HG03442 (cell line): ENCODE measurements around the gene COQ8A.
"Not testable (repeated sequence)": the region's sequence is repeated elsewhere in the genome, so short reads cannot be mapped to it uniquely, and the experiment has no call there.

Experiments used
- ATAC-seq: cut with Tn5 transposase; IDR thresholded peaks from one replicate; pipeline ENCODE4 v1.9.1; 2021; ENCODE audit warnings: mild to moderate bottlenecking, moderate library complexity; ENCODE audit not compliant: unreplicated experiment

The COQ8A gene

DNA sequence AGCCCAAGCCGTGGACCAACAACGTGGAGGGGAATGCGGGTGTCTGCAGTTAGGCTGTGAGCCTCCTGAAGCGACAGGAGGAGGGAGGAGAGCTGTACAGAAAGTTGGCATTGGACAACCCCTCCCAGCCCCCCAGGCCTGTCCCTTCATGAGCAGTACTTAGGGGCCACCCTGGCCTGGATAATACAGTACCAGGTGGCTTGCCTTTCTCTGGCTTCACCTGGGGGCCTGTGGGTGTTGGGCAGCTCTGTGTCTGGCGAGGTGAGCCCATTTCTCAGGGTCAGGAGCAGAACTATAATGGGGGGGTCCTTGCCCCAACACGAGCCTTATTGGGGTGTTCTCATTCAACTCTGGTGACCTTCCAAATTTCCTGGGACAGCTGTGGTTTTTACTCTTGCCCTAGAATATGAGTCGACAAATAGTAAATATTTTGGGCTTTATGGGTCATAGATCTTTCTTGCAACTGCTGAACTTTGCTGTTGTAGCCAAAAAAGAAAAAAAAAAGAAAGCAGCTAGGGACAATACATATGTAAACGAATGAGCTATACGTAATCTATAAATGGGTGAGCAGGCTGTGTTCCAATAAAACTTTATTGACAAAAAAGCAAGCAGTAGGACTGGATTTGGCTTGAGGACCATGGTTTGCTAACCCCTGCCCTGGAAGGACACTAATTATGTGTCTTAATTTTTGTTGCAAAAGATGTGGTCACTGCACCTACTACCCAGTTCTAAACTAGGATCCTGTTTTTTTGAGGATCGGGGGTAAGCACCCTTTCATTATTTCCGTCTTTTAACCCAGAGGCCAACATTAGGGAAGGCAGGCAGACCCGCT lies 11.4 kb downstream of the COQ8A start:
- no peak for ATAC-seq

DNA sequence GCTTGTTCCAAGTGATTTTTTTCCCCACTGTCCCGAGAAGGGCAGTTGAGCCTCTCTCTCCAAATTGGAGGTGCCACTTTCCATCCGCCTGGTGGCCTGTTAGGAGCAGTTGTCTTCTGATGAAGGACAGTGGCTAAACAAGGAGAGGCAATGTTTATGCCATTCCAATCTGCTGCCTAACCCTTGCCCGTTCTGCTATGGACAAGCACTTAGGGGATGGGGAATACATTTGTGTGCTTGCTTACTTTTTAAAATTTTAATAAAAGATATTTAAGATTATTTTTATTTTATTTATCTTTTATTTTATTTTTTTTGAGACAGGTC lies 12.0 kb downstream of the COQ8A start:
- ATAC-seq: no peak

DNA sequence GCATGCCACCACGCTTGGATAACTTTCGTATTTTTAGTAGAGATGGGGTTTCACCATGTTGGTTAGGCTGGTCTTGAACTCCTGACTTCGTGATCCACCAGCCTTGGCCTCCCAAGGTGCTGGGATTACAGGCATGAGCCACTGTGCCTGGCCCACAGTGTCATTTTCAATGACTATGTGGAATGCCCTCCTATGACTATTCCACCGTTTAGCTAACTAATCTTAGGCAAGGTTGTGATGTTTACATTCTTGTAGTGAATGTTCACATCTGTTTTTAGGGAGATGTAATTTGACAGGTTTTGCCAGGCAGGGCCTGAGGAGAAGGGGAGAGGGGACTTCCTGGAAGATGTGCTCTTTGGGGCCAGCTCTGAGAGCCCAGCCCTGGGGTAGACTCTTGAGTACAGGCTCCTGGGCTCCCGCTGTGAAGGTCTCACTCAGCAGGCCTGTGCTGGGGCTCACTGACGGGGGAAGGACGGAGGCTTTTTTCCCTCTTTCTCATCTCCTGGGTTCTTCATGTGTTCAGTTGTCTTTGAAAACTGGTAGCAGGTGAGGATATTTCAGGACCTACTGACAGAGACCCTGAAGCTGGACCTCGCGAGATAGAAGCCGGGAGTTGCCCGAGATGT lies 13.2 kb downstream of the COQ8A start:
- ATAC-seq: no peak

DNA sequence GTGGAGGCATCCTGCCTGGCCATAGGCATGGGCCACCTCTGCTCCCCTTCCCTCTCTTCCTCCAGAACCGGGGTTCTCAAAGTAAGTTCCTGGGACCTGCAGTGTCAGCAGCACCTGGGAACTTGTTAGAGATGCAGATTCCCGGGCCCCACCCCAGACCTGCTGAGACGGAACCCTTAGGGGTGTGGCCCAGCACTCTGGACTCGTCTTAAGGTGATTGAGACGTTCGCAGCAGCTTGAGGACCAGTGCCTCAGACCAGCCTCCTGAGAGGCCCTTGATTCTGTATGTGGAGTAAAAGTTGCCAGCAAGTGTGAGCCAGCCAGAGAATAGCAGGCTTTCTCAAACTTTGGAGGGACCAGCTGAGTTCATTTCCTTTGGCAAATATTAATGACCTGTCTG lies 14.2 kb downstream of the COQ8A start:
- ATAC-seq: no peak

DNA sequence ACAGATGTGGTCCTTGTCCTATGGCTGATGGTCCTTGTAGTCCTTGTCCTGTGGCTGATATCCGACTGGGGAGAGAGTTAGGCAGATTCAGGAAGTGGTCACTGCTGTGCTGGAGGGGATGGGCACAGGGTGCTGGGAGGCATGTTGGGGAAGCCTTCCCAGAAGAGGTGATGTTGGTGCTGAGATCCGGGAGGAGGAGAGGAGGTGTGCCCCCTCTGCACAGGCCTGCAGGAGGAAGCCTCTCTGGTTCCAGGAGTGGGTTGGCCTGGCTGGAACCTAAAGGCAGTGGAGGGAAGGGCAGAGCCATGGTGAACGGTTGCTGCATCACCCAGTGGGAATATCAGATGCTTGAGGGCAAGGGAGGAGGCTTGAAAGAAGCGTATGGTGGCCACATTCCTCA lies 14.7 kb downstream of the COQ8A start:
- no peak for ATAC-seq

DNA sequence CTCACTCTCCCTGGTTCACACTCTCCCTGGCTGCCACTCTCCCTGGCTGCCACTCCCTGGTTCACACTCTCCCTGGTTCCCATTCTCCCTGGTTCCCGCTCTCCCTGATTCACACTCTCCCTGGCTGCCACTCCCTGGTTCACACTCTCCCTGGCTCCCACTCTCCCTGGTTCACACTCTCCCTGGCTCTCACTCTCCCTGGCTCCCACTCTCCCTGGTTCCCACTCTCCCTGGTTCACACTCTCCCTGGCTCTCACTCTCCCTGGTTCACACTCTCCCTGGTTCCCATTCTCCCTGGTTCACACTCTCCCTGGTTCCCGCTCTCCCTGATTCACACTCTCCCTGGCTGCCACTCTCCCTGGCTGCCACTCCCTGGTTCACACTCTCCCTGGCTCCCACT lies 15.8 kb downstream of the COQ8A start:
- not testable (repeated sequence) for ATAC-seq

DNA sequence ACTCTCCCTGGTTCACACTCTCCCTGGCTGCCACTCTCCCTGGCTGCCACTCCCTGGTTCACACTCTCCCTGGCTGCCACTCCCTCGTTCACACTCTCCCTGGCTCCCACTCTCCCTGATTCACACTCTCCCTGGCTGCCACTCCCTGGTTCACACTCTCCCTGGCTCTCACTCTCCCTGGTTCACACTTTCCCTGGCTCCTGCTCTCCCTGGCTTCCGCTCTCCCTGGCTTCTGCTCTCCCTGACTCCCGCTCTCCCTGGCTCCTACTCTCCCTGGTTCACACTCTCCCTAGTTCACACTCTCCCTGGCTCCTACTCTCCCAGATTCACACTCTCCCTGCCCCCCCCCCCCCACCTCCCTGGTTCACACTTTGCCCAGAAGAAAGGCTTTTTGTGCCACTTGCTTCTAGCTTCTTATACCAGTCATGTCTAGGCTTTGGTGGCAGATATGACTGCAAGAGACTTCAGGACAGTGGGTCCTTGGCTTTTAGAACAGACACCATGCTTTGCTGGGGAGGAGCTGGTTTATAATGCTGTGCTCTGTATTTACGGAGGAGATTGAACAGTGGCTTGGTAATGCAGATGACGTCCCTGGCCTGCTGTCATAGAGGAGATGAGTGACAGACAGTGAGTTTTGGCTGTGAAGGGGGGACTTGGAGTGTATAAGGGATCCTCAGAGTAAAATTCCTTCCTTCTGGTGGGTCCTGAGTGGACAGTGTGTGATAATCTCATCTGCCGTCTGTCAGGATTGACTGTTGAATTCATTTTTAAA lies 17.0 kb downstream of the COQ8A start:
- no peak for ATAC-seq

DNA sequence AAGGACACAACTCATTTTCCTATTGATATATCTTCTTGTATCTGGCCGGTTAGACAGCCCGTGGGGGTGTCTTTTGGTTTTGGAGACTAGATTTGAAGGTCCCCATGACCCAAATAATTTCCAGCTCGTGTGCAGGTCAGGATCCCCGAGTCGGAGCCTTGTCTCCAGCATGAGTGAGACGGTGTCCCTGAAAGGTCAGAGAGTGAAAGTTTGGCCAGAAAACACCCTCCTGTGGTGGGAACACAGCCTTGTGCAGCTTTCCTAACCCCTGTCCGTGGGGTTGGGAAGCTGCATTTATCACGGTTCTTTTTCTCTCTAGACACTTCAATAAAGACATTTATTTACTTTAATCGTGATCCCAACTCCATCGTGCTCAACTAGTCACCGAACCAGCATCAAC lies 17.6 kb downstream of the COQ8A start:
- ATAC-seq: no peak

DNA sequence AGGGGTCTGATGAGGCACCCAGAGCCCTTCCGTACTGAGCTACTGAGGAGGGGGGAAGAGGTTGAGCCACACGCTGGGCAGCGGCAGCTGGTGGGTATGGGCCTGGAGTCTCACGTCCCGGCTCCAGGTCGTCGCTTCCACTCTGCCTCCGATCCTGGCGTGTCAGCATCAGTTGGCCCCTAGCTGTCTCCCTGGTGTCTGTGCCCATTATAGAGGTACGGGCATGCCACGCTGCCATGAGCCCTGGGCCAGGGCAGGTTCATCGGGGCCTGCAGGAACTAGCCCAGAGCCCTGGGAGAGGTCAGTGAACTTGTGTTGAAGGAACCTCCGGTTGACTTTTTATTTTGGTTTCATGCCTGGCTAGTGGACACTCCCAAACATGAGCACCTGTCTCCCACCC lies 18.2 kb downstream of the COQ8A start:
- ATAC-seq: no peak

DNA sequence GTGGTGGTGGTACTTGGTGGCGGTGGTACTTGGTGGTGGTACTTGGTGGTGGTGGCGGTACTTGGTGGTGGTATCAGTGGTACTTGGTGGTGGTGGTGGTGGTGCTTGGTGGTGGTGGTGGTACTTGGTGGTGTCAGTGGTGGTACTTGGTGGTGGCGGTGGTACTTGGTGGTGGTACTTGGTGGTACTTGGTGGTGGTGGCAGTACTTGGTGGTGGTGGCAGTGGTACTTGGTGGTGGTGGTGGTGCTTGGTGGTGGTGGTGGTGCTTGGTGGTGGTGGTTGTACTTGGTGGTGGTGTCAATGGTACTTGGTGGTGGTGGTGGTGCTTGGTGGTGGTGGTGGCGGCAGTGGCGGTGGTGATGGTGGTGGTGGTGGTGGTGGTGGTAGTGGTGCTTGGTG lies 20.2 kb downstream of the COQ8A start:
- no peak for ATAC-seq

DNA sequence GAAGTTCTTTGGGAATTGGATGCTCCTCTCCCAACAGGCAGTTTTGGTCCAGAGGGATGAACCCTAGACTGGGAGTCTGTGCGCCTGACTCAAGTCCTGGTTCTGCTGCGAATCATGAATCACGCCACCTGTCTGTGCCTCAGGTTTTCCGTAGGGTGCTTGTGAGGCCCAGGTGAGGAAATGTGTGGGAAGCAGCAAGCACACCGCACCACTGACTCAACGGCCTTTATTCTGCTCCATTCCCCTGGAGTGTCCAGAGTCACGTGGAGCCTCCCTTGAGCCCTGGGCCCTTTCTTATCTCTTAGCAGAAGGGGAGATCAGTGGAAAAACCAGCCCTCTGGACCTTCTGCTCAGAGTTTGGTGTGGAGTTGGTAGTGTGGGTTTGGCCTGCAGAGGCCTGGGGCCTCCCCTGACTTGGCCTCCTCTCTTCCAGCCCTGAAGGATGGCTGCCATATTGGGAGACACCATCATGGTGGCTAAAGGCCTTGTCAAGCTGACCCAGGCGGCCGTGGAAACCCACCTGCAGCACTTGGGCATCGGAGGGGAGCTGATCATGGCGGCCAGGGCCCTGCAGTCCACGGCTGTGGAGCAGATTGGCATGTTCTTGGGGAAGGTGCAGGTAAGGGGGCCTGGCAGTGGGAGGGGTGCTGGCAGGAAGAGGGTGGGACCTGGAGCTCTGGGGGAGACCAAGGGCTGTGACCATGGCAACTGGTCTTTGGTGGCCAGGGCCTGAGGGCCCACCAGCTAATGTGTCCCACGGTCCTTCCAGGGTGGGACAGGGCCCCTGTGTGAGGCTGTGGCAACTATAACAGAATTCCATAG lies 21.1 kb downstream of the COQ8A start:
- ATAC-seq: no peak

DNA sequence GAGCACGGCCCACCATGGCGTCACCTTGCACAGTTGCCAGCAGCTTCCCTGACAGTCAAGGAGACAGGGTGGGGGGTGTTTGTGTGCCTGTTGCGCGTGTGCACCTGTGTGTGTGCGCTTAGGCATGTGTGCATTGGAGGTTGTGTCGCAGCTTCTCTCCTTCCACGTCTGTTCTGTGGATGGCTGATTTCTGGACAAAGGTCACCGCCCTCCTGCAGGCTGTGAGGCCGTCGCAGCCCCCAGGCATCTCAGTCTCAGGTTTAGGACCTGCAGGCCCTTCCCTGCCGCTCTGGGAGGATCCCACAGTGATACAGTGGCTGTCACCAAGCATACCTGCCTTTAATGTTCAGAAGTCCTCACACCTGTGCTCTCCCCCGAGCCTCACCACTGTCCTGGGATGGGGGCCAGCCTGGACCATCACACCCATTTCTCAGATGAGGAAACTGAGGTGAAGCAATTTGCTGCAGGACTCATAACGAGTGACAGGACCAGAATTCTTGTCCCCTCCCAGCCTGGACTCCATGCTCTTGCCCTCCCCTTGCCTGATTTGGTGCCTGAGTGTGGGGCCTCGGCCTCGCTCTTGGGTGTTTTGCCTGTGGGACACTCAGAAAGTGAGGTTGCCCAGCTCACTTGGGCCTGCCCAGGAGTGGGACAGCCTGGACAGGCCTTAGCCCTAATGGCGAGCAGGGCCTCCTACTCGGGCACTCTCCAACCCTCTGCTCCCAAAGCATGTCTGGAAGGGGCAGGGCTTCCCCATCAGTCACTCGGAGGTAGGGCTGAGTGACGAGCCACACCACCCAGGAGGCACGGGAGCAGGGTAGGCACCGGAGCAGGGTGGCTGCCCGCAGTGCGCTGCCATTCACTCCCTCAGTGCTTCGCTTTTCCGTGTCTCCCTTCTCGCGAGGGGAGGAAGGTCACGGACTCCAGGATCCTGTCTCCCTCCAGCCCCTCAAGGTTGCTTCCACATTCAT lies 22.6 kb downstream of the COQ8A start:
- no peak for ATAC-seq

DNA sequence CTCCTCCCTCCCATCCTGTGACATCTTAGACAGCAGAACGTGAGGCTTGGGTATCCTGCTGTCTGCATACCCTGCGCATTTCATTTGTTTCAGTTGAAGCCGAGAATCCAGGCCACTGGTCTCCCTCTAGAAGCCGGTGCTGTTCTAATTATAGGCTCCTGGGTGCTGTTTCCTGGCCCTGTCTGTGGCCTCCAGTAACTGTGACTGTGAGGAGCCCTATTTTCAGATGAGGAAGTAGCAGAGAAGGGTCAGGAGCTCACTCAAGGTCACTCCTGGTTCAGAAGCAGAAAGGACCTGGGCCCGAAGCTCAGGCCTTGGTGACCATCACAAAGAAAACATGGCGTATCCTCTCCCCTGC lies 24.0 kb downstream of the COQ8A start:
- ATAC-seq: no peak

DNA sequence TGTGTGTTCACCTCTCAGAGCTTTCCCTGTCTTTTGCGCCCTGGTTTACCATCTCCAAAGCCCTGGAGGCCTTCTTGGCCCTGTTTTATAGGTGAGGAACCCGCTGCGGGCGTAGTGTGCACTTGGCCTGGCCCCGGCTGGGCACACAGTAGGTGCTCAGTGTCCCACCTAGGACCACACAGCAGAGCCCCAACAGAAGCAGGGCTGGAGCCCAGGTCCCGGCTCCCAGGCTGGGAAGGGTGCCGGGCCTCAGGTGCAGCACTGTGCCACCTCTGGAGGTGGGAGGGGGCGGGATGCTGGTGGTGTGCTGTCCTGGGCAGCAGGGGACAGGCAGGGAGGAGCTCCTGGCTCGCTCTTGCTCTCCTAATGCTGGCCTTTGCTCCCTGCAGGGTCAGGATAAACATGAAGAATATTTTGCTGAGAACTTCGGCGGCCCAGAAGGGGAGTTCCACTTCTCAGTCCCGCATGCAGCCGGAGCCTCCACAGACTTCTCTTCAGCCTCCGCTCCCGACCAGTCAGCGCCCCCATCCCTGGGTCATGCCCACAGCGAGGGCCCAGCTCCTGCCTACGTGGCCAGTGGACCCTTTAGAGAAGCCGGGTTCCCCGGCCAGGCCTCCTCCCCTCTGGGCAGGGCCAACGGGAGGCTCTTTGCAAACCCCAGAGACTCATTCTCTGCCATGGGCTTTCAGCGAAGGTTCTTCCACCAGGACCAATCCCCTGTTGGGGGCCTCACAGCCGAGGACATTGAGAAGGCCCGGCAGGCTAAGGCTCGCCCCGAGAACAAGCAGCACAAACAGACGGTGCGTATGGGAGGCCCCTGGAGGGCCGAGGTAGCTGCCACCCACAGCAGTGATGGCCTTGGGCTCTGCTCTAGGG lies 24.8 kb downstream of the COQ8A start:
- ATAC-seq: no peak

DNA sequence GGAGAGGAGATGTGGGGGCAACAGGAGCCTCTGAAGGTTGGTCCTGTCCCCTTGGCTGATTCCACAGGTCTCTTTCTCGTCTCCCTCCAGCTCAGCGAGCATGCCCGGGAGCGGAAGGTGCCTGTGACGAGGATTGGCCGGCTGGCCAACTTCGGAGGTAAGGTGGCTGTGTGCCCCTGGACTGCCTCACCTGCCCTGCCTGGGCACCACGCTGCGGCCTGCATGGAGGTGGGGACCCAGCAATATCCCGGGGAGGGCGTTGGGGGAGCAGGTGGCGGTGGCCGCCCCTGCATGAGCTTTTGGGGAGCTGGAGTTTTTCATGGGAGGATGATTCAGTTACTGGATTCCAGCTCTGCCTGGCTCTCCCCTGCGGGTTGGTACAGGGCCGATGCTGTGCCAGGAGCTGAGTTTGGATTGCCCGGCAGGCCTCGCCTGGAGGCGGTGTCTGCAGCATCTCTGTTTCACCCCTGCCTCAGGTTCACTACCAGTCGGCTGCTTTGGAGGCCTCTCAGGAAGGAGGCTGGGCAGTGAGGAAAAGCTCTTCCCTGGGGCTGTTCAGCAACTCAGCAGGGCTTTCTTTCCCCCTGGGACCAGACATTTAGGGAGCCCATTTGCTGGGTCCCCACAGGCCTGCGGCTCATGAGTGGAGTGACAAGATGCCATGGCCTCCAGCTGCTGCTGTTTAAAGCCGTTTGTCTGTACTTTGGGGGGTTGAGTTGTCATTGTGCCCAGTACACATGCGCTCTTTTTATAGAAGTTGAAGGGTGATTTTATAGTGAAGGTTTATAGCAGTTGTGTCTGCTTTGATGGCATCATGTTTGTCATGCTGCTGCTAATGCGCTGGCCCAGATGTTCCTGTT lies 25.7 kb downstream of the COQ8A start:
- ATAC-seq: no peak

DNA sequence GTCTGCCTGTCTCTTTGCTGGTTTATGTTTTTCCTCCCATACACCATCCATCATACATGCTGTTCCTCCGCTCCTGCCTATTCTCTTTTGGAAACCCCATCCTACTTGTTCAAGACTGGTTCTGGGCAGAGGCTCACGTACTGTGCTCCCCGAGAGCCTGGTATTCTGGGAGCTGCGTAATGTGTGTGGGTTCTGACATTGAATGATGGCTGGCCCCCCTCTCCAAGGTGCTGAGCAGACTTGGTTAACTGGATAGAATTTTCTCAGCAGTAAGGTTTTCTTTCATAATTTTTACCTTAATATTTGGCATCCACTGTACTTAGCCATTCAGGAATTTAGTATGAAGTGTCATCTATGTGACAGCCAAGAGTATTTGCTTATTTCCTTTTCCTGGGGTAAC lies 26.6 kb downstream of the COQ8A start:
- no peak for ATAC-seq

DNA sequence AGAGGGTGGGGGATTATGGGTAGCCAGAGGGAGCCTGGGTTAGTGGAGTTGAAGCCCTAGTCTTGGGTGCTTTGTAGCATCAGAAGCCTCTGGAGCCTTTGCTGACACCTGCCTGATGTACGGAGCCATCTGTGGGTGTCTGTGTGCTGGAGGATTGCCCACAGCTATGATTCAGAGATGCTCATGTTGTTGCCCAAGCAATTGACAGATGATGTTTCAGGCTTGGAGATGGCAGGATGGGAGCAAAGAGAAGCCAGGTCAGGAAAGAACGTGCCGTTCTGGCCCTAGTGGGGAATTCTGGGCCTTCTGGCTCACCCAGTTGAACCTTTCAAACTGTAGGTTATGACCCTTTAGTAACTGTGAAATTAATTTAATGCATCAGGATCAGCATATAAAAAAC lies 27.6 kb downstream of the COQ8A start:
- ATAC-seq: no peak

DNA sequence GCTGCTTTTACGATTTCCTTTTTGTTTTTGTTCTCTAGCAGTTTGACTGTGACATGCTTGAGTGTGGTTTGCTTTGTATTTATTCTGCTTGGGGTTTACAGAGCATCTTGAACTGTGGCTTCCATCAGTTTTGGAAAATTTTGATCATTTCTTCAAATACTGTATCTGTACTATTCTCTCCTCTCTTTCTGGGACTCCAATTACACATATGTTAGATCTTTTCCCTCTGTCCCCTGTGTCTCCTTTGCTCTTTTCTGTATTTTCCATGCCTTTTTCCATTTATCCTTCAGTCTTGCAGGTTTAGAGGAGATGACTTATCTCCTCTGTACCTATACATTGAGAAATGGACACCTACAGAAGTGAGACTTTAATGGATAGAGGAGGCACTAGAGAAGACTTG lies 31.7 kb downstream of the COQ8A start:
- no peak for ATAC-seq
